DMS79 treated with DMSO at 0.1 percent for 48 hours (cell line): Measurements from ENCODE around the gene ELMO1.

Experiments used
- DNase-seq: peaks from one replicate; lab custom pipeline; 2025; lab: John Stamatoyannopoulos, UW

ELMO1 gene

GRCh38 chr7:37448636-37449361 is at the start of gene ELMO1:
Gene ELMO1, minus strand, starts transcription at chr7:37448864. Its CDS starts 106,174 bp downstream, at chr7:37342690.
- no peak for DNase-seq

GRCh38 chr7:37497576-37497975 is 48.9 kb upstream of the ELMO1 start:
- no peak for DNase-seq

- no peak for DNase-seq
Observed at GRCh38 chr7:37495574-37496184, 47.0 kb upstream of the ELMO1 start.

- DNase-seq, result no peak
Observed at GRCh38 chr7:37494926-37495325, 46.3 kb upstream of the ELMO1 start.

- no peak for DNase-seq
Observed at GRCh38 chr7:37493810-37494209, 45.1 kb upstream of the ELMO1 start.

- DNase-seq, result no peak
Observed at GRCh38 chr7:37493123-37493522, 44.5 kb upstream of the ELMO1 start.

DNA sequence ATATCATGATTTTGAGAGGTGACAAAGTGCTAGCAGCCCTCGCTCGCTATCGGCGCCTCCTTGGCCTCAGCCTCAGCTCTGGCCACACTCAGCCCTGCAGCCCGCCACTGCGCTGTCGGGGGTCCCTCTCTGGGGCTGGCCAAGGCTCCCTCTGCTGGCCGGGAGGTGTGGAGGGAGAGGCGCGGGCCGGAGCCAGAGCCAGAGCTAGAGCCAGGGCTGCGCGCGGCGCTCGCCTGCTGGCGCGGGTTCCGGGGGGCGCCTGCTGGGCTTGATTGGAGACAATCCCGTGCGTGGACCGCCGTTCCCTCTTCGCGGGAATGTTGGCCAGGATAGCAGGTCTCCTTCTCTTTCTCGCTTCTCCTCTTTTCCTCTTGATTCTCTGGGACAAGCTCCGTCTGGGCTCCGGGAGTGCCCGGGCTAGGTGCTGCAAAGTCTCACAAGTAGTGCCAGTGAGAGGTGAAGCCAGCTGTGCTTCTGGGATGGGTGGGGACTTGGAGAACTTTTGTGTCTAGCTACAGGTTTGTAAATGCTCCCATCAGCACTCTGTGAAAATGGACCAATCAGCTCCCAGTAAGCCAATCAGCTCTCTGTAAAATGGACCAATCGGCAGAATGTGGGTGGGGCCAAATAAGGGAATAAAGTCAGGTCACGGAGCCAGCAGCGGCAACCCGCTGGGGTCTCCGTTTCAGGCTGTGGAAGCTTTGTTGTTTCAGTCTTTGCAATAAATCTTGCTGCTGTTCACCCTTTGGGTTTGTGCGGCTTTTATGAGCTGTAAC is 43.4 kb upstream of the ELMO1 start:
- DNase-seq, result no peak

DNA sequence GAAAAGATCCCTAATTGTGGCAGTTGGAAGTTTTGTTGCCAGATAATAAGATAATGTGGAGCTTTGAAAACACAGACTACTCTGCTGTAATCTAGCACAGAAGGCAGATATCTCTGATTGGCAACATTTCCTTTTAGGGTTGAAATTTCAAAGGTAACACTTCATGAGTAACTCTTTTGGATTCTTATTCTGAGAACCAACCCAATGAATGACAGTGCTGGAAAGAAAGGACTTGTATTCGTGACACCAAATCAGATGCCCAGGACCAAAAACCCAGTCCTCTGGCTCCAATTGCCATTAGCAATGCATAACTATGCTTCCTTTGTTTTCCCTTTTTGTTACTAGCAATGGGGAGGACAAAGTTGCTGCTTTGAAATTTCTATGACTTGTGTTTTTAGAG is 41.0 kb upstream of the ELMO1 start:
- DNase-seq, result no peak

DNA sequence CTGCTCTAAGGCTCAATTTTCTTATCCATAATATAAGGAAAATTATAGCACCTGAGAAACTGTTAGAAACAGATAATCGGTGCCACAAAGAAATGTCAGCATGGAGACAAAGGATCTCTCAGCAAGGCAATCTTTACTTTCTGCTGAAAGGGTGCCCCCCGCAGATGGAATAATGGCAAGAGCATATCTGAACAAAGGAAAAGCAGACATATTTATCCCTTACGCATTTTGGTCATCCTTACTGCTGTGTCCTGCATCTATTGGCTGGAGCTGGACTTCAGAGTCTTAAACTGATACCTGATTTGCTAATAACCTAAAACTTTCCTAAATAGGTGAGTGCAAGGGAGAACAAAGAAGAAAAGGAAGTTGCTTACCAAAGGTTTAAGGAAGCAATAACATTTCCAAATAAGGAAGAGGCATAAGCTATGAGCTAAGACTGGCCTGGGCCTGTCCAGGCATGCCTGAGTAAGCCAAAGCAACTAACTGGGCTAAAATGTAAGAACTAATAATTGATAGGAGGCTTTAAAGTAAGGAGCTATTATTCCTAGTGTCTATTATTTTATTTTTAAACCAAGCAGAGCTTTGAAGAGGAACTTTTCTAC is 39.6 kb upstream of the ELMO1 start:
- DNase-seq, result no peak

DNA sequence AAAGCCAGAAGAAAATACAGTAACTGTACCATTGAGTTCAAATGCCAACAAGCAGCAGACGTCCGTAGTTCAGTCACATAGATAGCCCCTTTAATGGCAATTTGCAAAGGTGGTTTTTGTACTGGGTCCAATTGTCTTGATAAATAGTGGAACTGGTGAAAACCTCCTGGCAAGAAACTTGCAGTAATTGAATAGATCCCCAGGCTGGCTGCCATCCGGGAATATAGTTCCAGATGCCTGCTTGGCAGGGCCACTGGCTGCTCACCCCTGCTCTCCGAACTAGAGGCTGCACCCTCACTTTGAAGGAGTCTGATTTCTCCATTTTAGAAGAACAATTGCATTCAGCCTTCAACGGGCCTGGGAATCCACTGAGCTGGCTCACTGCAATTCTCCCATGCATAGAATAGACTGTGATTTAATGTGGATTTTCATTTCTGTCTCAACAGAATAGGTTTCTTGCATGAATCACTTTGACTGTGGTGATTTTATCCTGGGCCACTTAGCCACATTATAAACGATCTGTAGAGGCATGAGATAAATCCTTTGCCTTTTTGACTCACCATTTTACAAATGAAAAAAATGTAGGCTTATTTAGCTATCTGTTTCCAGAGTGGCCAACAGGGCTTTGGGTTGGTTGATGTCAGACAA is 35.9 kb upstream of the ELMO1 start:
- DNase-seq, result no peak

DNA sequence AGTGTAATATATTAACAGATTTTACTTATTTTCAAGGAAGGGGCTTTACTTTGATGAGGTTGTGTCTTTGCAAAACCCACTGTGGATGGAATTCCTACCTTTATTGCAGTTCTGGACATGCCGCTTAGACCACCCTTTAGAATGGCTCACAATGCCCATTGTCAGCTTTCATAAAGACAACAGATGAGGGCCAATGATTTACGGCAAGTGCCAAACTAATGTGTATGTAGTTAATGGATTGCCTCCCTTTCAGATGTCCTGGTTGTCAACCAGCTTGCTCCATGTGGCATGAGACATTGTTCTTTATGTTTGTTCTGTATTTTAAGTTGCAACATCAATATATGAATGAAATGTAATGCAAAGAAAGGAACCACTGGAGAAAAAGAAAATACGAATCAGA is 35.0 kb upstream of the ELMO1 start:
- DNase-seq, result no peak

- DNase-seq, result no peak
Observed at GRCh38 chr7:37482953-37483352, 34.3 kb upstream of the ELMO1 start.

DNA sequence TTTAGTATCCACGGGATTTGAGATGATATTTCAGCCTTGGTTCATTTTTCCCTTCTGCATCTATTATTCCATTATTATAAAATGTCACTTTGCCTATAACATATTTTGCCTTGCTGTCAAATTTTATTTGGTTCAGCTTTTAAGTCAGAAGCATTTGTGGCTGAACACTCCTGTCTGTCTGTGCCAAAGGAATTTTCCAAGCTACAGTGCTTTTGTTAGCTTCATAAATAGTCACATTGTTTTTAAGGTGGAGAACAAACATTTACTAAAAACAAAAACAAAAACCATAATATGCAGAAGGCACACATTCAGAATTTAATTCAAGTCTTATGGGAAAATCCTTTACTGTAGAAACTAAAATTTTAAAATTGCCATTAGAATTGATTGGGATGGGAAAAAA is 33.8 kb upstream of the ELMO1 start:
- DNase-seq, result no peak

GRCh38 chr7:37481722-37482288 is 33.1 kb upstream of the ELMO1 start:
- no peak for DNase-seq

DNA sequence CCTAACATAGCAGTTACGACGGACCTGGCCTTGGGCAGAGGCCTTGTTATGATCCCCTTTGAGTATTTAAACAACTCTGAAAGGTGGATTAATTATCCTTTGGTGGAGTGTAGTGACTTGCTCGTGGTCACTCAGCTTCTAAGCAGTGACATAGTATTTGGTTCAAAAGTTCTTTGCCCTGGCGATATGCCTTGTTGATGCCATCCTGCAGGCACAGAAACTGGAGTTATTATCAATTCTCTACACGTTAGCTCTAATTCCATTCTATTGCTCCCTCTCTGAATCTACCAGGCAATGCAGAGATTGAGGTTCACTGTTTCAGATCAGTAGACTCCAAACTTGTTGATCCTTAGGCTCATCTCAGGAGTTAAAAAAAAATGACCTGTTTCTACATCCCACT is 32.5 kb upstream of the ELMO1 start:
- DNase-seq, result no peak

DNA sequence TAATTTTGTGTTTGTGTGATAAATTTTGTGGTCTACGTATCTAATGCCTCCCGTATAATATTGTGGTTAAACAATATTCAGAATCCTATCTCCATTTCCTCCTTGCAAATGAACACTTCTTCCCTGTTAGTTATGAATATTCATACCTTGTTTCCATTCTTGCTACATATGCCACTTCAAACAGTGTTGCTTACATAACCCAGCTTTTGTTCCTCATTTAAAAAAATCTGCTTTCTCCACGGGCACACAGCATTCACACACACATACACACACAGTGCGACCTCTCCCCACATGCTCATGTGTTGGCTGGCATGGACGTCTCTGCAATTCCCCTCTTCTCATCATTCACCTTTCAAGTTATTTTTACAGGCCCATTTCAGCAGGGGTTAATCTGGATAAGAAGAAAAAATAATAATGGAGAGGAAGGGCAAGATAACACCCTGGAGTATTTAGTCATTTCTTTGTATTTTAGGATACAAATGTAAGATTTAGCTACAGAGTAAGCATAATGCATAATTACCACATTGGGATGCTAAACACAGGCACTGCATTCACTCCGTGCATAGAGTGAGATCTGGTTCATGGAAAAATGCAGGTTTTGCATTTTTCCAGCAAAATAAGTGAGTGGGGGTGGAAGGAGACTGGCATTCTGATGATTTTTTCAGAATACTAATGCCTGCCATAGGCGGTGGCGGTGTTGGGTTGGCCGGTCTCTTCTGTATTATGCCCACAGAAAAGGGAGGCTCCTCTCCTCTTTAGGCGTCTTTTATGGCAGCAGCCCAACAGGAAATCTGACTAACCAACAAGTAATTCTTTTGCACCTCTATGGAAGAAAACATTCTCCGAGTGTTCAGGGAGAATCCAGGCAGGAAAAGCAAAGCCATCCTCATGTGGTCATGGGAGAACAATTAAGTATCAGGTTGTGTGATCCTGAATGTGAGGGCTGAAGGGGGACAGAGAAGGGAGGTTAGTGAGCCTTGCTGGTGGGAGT is 31.7 kb upstream of the ELMO1 start:
- no peak for DNase-seq

DNA sequence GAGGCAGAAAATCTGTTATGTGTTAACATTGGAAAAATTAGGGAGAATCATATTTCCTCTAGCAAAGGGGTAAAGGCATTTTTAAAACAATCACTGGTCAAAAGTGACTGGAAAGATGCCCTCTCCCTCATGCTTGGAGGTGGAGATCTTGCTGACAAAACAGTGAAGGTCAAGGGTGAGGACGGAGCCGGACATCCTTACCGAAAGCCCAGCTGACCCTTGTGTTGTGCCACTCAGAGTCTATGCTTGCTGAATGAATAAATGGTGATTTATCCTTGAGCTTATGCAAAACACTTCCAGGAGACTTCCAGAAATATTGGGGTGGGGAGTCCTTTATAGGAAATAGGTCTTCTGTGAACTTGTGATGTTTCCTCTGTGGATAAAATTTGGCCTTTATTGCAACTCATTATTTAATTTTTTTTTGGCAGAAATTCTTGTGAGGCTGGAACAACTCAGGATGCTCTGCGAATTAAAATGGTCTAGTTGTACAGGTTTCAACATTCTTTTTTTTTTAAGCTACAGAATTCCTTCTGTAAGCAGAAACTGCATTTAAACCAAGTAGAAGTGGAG is 28.3 kb upstream of the ELMO1 start:
- no peak for DNase-seq

- DNase-seq, result no peak
Observed at GRCh38 chr7:37476428-37476827, 27.8 kb upstream of the ELMO1 start.

DNA sequence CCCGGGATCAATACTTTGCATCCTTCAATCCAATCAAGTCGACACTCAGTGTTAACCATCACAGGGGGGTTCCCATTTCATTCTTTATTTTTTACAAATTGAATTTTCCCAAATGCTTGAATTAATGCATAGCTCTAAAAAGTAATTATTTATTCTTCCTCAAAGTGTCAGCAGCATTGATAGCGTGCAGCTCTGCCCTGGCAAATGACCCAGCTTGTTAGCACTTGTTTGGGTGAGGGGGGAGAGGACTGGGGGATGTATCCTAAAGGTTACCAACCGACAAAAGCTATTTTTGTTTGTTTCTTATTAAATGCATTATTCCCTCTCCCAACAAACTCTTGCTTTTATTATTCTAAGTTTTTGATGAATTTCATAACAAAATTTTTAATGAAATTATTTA is 27.0 kb upstream of the ELMO1 start:
- no peak for DNase-seq

- no peak for DNase-seq
Observed at GRCh38 chr7:37471619-37472018, 23.0 kb upstream of the ELMO1 start.
